Measurements from ENCODE around the gene SORCS1.

The SORCS1 gene

GRCh38 chr10:106714734-106715555 is 449.6 kb downstream of the SORCS1 start:
- no peak for DNase-seq

GRCh38 chr10:106713846-106714245 is 450.7 kb downstream of the SORCS1 start:
- DNase-seq, result no peak

- DNase-seq, result no peak
Measured at GRCh38 chr10:106712988-106713387, 451.5 kb downstream of the SORCS1 start.

GRCh38 chr10:106711313-106711906 is 453.1 kb downstream of the SORCS1 start:
- DNase-seq, result no peak

GRCh38 chr10:106708506-106708905 is 456.0 kb downstream of the SORCS1 start:
- DNase-seq, result no peak

- DNase-seq, result no peak
Measured at GRCh38 chr10:106707657-106708056, 456.8 kb downstream of the SORCS1 start.

GRCh38 chr10:106706127-106706526 is 458.4 kb downstream of the SORCS1 start:
- no peak for DNase-seq

- no peak for DNase-seq
Measured at GRCh38 chr10:106705681-106706100, 458.8 kb downstream of the SORCS1 start.

- no peak for DNase-seq
Measured at GRCh38 chr10:106696239-106696638, 468.3 kb downstream of the SORCS1 start.

- DNase-seq, result no peak
Measured at GRCh38 chr10:106694696-106695095, 469.8 kb downstream of the SORCS1 start.

- no peak for DNase-seq
Measured at GRCh38 chr10:106682175-106682574, 482.3 kb downstream of the SORCS1 start.

GRCh38 chr10:106680061-106680460 is 484.4 kb downstream of the SORCS1 start:
- no peak for DNase-seq

- DNase-seq, result no peak
Measured at GRCh38 chr10:106679314-106679713, 485.2 kb downstream of the SORCS1 start.

- no peak for DNase-seq
Measured at GRCh38 chr10:106672517-106673175, 491.9 kb downstream of the SORCS1 start.

- no peak for DNase-seq
Measured at GRCh38 chr10:106661767-106662140, 502.8 kb downstream of the SORCS1 start.

- no peak for DNase-seq
Measured at GRCh38 chr10:106661133-106661766, 503.3 kb downstream of the SORCS1 start.

GRCh38 chr10:106660550-106660949 is 504.0 kb downstream of the SORCS1 start:
- no peak for DNase-seq

- no peak for DNase-seq
Measured at GRCh38 chr10:106655636-106656035, 508.9 kb downstream of the SORCS1 start.

GRCh38 chr10:106655165-106655564 is 509.3 kb downstream of the SORCS1 start:
- no peak for DNase-seq

- no peak for DNase-seq
Measured at GRCh38 chr10:106652279-106652678, 512.2 kb downstream of the SORCS1 start.

GRCh38 chr10:106648534-106649481 is 515.7 kb downstream of the SORCS1 start:
- DNase-seq, result no peak

- DNase-seq, result no peak
Measured at GRCh38 chr10:106643473-106643872, 521.0 kb downstream of the SORCS1 start.
